Astrocyte (in vitro differentiated cells and primary cell): ENCODE data around the gene MAP7. TPM values are rescaled to one million over a fixed set of nuclear protein-coding genes. Genes with fewer than 3 reads are reported as not detected.

ENCODE experiments used
- DNase-seq: peaks from one replicate; pipeline ENCODE4 v3.0.0-alpha.2; 2010; ENCODE audit warnings: low read depth
- FAIRE-seq: peaks from 2 replicates; lab custom pipeline; 2011; peaks lifted over from hg19 to GRCh38; lab: Jason Lieb, UNC
- H2AFZ ChIP-seq: 2 replicates; pipeline ENCODE4 v1.6.0; 2012; ENCODE audit warnings: low read depth, low read length, inconsistent platforms
- H3K27ac ChIP-seq: 2 replicates; pipeline ENCODE4 v1.5.1; 2011; ENCODE audit warnings: low read depth, low read length, inconsistent platforms
- H3K27me3 ChIP-seq: 2 replicates; pipeline ENCODE4 v1.6.0; 2011; ENCODE audit warnings: low read length, inconsistent platforms; ENCODE audit not compliant: insufficient read depth
- H3K36me3 ChIP-seq: 2 replicates; pipeline ENCODE4 v1.5.1; 2011; ENCODE audit warnings: low read length, inconsistent platforms; ENCODE audit not compliant: insufficient read depth
- H3K4me1 ChIP-seq: 2 replicates; pipeline ENCODE4 v1.5.1; 2011; ENCODE audit warnings: low read length, inconsistent platforms; ENCODE audit not compliant: insufficient read depth
- H3K4me2 ChIP-seq: 2 replicates; pipeline ENCODE4 v1.6.0; 2012; ENCODE audit warnings: low read length, inconsistent platforms
- H3K4me3 ChIP-seq: 2 replicates; pipeline ENCODE4 v1.5.1; 2011; ENCODE audit warnings: low read depth, mild to moderate bottlenecking, low read length, inconsistent platforms; ENCODE audit not compliant: insufficient read depth
- H3K79me2 ChIP-seq: 2 replicates; pipeline ENCODE4 v1.6.0; 2012; ENCODE audit warnings: mild to moderate bottlenecking, low read length, inconsistent platforms; ENCODE audit not compliant: insufficient read depth
- H3K9ac ChIP-seq: 2 replicates; pipeline ENCODE4 v1.6.0; 2012; ENCODE audit warnings: mild to moderate bottlenecking, low read length, inconsistent platforms
- H3K9me3 ChIP-seq: 2 replicates; pipeline ENCODE4 v1.5.1; 2012; ENCODE audit warnings: low read depth, mild to moderate bottlenecking, low read length, inconsistent platforms; ENCODE audit not compliant: insufficient read depth
- H4K20me1 ChIP-seq: 2 replicates; pipeline ENCODE4 v1.6.0; 2012; ENCODE audit warnings: low read length, inconsistent platforms; ENCODE audit not compliant: insufficient read depth
- H3K27ac Mint-ChIP-seq: one replicate; pipeline ENCODE4 v1.8.0; 2021; ENCODE audit warnings: mild to moderate bottlenecking, mixed read lengths; ENCODE audit not compliant: unreplicated experiment
- H3K27me3 Mint-ChIP-seq: one replicate; pipeline ENCODE4 v1.8.0; 2021; ENCODE audit warnings: low read depth, mixed read lengths; ENCODE audit not compliant: unreplicated experiment
- H3K36me3 Mint-ChIP-seq: one replicate; pipeline ENCODE4 v1.8.0; 2021; ENCODE audit warnings: low read depth, mixed read lengths; ENCODE audit not compliant: unreplicated experiment
- H3K4me1 Mint-ChIP-seq: one replicate; pipeline ENCODE4 v1.8.0; 2021; ENCODE audit warnings: low read depth, mixed read lengths; ENCODE audit not compliant: unreplicated experiment
- H3K4me3 Mint-ChIP-seq: one replicate; pipeline ENCODE4 v1.8.0; 2021; ENCODE audit warnings: mild to moderate bottlenecking, moderate library complexity, mixed read lengths; ENCODE audit not compliant: unreplicated experiment
- H3K9me3 Mint-ChIP-seq: one replicate; pipeline ENCODE4 v1.8.0; 2021; ENCODE audit warnings: mild to moderate bottlenecking, mixed read lengths; ENCODE audit not compliant: unreplicated experiment
- CTCF ChIP-seq: IDR thresholded peaks from 2 replicates; pipeline ENCODE4 v1.5.1; 2011; ENCODE audit warnings: low read depth, mild to moderate bottlenecking, inconsistent platforms, low read length, moderate library complexity; ENCODE audit not compliant: insufficient read depth
- EZH2 ChIP-seq: IDR thresholded peaks from 2 replicates; pipeline ENCODE4 v1.6.1; 2012; ENCODE audit warnings: mild to moderate bottlenecking, low read length, inconsistent platforms; ENCODE audit not compliant: insufficient read depth
- total RNA-seq: library from RNA; stranded (reverse); gene quantifications from 2 replicates; pipeline ENCODE4 v1.2.1, GENCODE V29; 2021

MAP7 gene
- total RNA-seq, 1 donor from 2014 or later = 3.3 TPM

- no peak overlapping the region for H3K4me2 ChIP-seq
- no peaks in the 10 kb centered on the region for H3K4me1 ChIP-seq
- H3K9ac ChIP-seq = no peak overlapping the region
- Mint-ChIP-seq H3K36me3 (no peaks in the 10 kb centered on the region), H3K4me3 (no peak overlapping the region), H3K9me3 (no peaks in the 10 kb centered on the region), H3K27me3 (no peaks in the 10 kb centered on the region), H3K4me1 (peaks cover 2% of the 10 kb centered on the region), H3K27ac (no peak overlapping the region)
- H4K20me1 ChIP-seq = no peaks in the 10 kb centered on the region
- FAIRE-seq = no peak
- H2AFZ ChIP-seq = no peak overlapping the region
- no peaks in the 10 kb centered on the region for H3K9me3 ChIP-seq
- H3K36me3 ChIP-seq = no peaks in the 10 kb centered on the region
- TF ChIP-seq CTCF (no peak), EZH2 (no peak)
- no peaks in the 10 kb centered on the region for H3K27me3 ChIP-seq
- DNase-seq = no peak
- no peak overlapping the region for H3K27ac ChIP-seq
- no peaks in the 10 kb centered on the region for H3K79me2 ChIP-seq
- H3K4me3 ChIP-seq = no peak overlapping the region
Observed at GRCh38 chr6:136464148-136464547, 86.1 kb downstream of the MAP7 start.

- Mint-ChIP-seq H3K4me1 (peaks cover 2% of the 10 kb centered on the region), H3K27me3 (no peaks in the 10 kb centered on the region), H3K4me3 (no peak overlapping the region), H3K36me3 (no peaks in the 10 kb centered on the region), H3K27ac (no peak overlapping the region), H3K9me3 (no peaks in the 10 kb centered on the region)
- H3K9ac ChIP-seq = no peak overlapping the region
- no peaks in the 10 kb centered on the region for H3K9me3 ChIP-seq
- H3K36me3 ChIP-seq = no peaks in the 10 kb centered on the region
- H3K4me2 ChIP-seq = no peak overlapping the region
- no peak for TF ChIP-seq EZH2
- TF ChIP-seq CTCF = no peak
- no peaks in the 10 kb centered on the region for H3K79me2 ChIP-seq
- H4K20me1 ChIP-seq = no peaks in the 10 kb centered on the region
- H3K27ac ChIP-seq = no peak overlapping the region
- no peak for FAIRE-seq
- H3K4me3 ChIP-seq = no peak overlapping the region
- no peak overlapping the region for H2AFZ ChIP-seq
- H3K27me3 ChIP-seq = no peaks in the 10 kb centered on the region
- no peaks in the 10 kb centered on the region for H3K4me1 ChIP-seq
- no peak for DNase-seq
Observed at GRCh38 chr6:136463743-136464142, 86.5 kb downstream of the MAP7 start.

DNA sequence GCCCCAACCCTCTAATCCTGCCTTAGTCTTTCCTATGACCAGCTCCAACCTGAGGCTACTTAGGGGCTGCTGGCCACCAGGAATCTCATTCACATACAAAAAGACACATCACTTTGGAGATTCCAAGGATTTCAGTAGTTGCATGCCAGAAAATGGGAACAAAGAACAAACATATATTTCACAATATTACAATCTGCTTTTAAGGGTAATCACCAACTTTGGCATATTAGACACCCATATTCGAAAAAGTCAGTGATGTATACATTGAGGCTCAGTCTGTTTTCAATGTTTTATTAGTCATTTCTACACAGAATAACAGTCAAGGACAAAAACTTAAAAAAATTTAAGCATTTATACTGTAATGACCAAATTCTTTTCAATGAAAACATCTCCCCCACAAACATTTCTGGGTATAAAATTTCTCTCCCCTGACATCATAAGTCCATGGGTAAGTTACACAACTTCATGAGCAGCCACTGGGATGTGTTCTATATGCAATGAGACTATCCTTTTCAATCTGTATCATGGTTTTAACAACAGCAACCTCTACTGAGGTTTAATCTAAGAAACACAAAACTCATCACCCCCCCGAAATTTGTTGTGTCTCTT, 103.5 kb downstream of the MAP7 start:
- no peak for TF ChIP-seq CTCF
- TF ChIP-seq EZH2 = no peak
- no peaks in the 10 kb centered on the region for H4K20me1 ChIP-seq
- H3K27ac Mint-ChIP-seq = no peak overlapping the region
- no peak overlapping the region for H3K4me3 ChIP-seq
- H3K9ac ChIP-seq = no peak overlapping the region
- H3K36me3 Mint-ChIP-seq = peaks cover 2% of the 10 kb centered on the region
- H3K9me3 Mint-ChIP-seq = peaks cover 6% of the 10 kb centered on the region
- H2AFZ ChIP-seq = no peak overlapping the region
- no peaks in the 10 kb centered on the region for H3K27me3 ChIP-seq
- no peaks in the 10 kb centered on the region for H3K36me3 ChIP-seq
- DNase-seq = peak; percentile 41
- H3K27ac ChIP-seq = no peak overlapping the region
- no peaks in the 10 kb centered on the region for H3K27me3 Mint-ChIP-seq
- FAIRE-seq = no peak
- H3K4me3 Mint-ChIP-seq = no peak overlapping the region
- no peaks in the 10 kb centered on the region for H3K4me1 Mint-ChIP-seq
- no peak overlapping the region for H3K4me2 ChIP-seq
- H3K4me1 ChIP-seq = no peaks in the 10 kb centered on the region
- no peaks in the 10 kb centered on the region for H3K9me3 ChIP-seq
- no peaks in the 10 kb centered on the region for H3K79me2 ChIP-seq
